Thoracic aorta (tissue), 2 donors: ENCODE data around the gene CPLX3. TPM values are rescaled to one million over a fixed set of nuclear protein-coding genes. Genes with fewer than 3 reads are reported as not detected.

Source experiments
- ATAC-seq: fragments of 150-250 bp; one replicate; pipeline ENCODE4 v1.8.0; 2017; ENCODE audit warnings: low read depth; ENCODE audit not compliant: insufficient number of reproducible peaks, low FRiP score
- DNase-seq: peaks from one replicate; pipeline ENCODE4 v3.0.0-alpha.2; 2020; ENCODE audit warnings: low spot score
- H3K27ac ChIP-seq, 2 donors: fragments of 200-600 bp; sonication (generic); 1 replicate in 1 of 2; 2 replicates in 1 of 2; pipeline ENCODE4 v1.5.1; 2016; ENCODE audit warnings: mild to moderate bottlenecking in 2 of 2, moderate library complexity in 2 of 2
- H3K27me3 ChIP-seq: fragments of 200-600 bp; sonication (generic); replicated peaks from 2 replicates; pipeline ENCODE4 v1.6.0; 2016; ENCODE audit warnings: mild to moderate bottlenecking; ENCODE audit not compliant: insufficient read depth
- H3K36me3 ChIP-seq: fragments of 200-600 bp; sonication (generic); one replicate; pipeline ENCODE4 v1.5.1; 2016
- H3K4me1 ChIP-seq, 2 donors: fragments of 200-600 bp; sonication (generic); 1 replicate in 1 of 2; 2 replicates in 1 of 2; pipeline versions ENCODE4 v1.5.1 to v1.6.0; 2016; ENCODE audit warnings: low read depth in 2 of 2, mild to moderate bottlenecking in 1 of 2; ENCODE audit not compliant: control insufficient read depth in 1 of 2
- H3K4me3 ChIP-seq: fragments of 200-600 bp; sonication (generic); 2 replicates; pipeline ENCODE4 v1.5.1; 2016; ENCODE audit warnings: mild to moderate bottlenecking
- H3K9me3 ChIP-seq: fragments of 200-600 bp; sonication (generic); 2 replicates; pipeline ENCODE4 v1.5.1; 2016
- CTCF ChIP-seq: fragments of 200-600 bp; sonication (generic); IDR thresholded peaks from one replicate; pipeline ENCODE4 v1.5.1; 2019; ENCODE audit warnings: antibody characterized with exemption
- total RNA-seq, 2 donors: library from RNA; depleted of rRNA; stranded (reverse); fragments of >200 nt; gene quantifications; one replicate each; pipeline versions ENCODE4 v1.1.0 to v1.2.3, GENCODE V29; 2016

The CPLX3 gene
- total RNA-seq, 2 donors from 2014 or later, result not detected

- Histone ChIP-seq H3K4me3 (no peak overlapping the region), H3K27ac (no peak overlapping the region), H3K4me1 (peaks cover 11 to 19% of the 10 kb centered on the region in 2 donors), H3K36me3 (peaks cover 26% of the 10 kb centered on the region), H3K27me3 (no peaks in the 10 kb centered on the region), H3K9me3 (no peaks in the 10 kb centered on the region)
- ATAC-seq (no peak), DNase-seq (no peak)
- no peak for TF ChIP-seq CTCF
Measured at GRCh38 chr15:74845208-74845568, 18.8 kb downstream of the CPLX3 start.

- H3K36me3 ChIP-seq, result peaks cover 30% of the 10 kb centered on the region
- H3K27ac ChIP-seq, result no peak overlapping the region
- peaks cover 11 to 19% of the 10 kb centered on the region in 2 donors for H3K4me1 ChIP-seq
- no peak for TF ChIP-seq CTCF
- ATAC-seq (no peak), DNase-seq (no peak)
- no peaks in the 10 kb centered on the region for H3K9me3 ChIP-seq
- H3K4me3 ChIP-seq, result no peak overlapping the region
- no peaks in the 10 kb centered on the region for H3K27me3 ChIP-seq
Measured at GRCh38 chr15:74845581-74845980, 19.2 kb downstream of the CPLX3 start.

GRCh38 chr15:74847432-74847831, 21.0 kb downstream of the CPLX3 start:
- H3K27ac ChIP-seq, result no peak overlapping the region
- DNase-seq, result no peak
- peaks cover 4 to 10% of the 10 kb centered on the region in 2 donors for H3K4me1 ChIP-seq
- H3K27me3 ChIP-seq, result no peaks in the 10 kb centered on the region
- no peak for ATAC-seq
- H3K9me3 ChIP-seq, result no peaks in the 10 kb centered on the region
- peaks cover 48% of the 10 kb centered on the region for H3K36me3 ChIP-seq
- no peak overlapping the region for H3K4me3 ChIP-seq
- no peak for TF ChIP-seq CTCF

GRCh38 chr15:74850393-74850792, 24.0 kb downstream of the CPLX3 start:
- H3K36me3 ChIP-seq, result peaks cover 65% of the 10 kb centered on the region
- no peak overlapping the region for H3K27ac ChIP-seq
- H3K4me3 ChIP-seq, result no peak overlapping the region
- no peak for DNase-seq
- no peaks in the 10 kb centered on the region for H3K27me3 ChIP-seq
- TF ChIP-seq CTCF, result no peak
- H3K4me1 ChIP-seq, result no peaks in the 10 kb centered on the region
- no peak for ATAC-seq
- no peaks in the 10 kb centered on the region for H3K9me3 ChIP-seq

- TF ChIP-seq CTCF, result no peak
- no peak overlapping the region for H3K27ac ChIP-seq
- no peak overlapping the region for H3K4me3 ChIP-seq
- H3K27me3 ChIP-seq, result no peaks in the 10 kb centered on the region
- peaks cover 0 to 5% of the 10 kb centered on the region in 2 donors for H3K4me1 ChIP-seq
- ATAC-seq (no peak), DNase-seq (no peak)
- H3K9me3 ChIP-seq, result no peaks in the 10 kb centered on the region
- peaks cover 65% of the 10 kb centered on the region for H3K36me3 ChIP-seq
Measured at GRCh38 chr15:74851960-74852359, 25.5 kb downstream of the CPLX3 start.
